CD8-positive, alpha-beta memory T cell (primary cell): ENCODE data around the gene KIAA1958. TPM values are rescaled to one million over a fixed set of nuclear protein-coding genes. Genes with fewer than 3 reads are reported as not detected.

Source experiments
- CTCF ChIA-PET: fragments of 350-600 bp; sonication (Branson Sonifier 250); formaldehyde crosslinking; loops from one replicate; lab custom pipeline; 2021; ENCODE audit warnings: antibody characterized with exemption; lab: Charles Lee
- POLR2A ChIA-PET: fragments of 350-600 bp; sonication (Branson Sonifier 250); formaldehyde crosslinking; loops from one replicate; lab custom pipeline; 2021; ENCODE audit warnings: antibody characterized with exemption; lab: Charles Lee
- DNase-seq, 5 donors: peaks; one replicate each; pipeline versions ENCODE4 v3.0.0 to v3.0.0-alpha.2; 2020 to 2022; ENCODE audit warnings: mixed read lengths in 1 of 5
- H3K27ac ChIP-seq: one replicate; pipeline ENCODE4 v1.7.0; 2013; ENCODE audit warnings: low read depth, mild to moderate bottlenecking, low read length, moderate library complexity
- H3K27me3 ChIP-seq: 2 replicates; pipeline ENCODE4 v1.7.0; 2013; ENCODE audit warnings: low read length, mild to moderate bottlenecking; ENCODE audit not compliant: insufficient read depth, poor library complexity, severe bottlenecking
- H3K36me3 ChIP-seq: 2 replicates; pipeline ENCODE4 v1.7.0; 2013; ENCODE audit warnings: mild to moderate bottlenecking, low read length, moderate library complexity; ENCODE audit not compliant: insufficient read depth
- H3K4me1 ChIP-seq: 2 replicates; pipeline ENCODE4 v1.7.0; 2013; ENCODE audit warnings: mild to moderate bottlenecking, low read length, moderate library complexity; ENCODE audit not compliant: insufficient read depth
- H3K4me3 ChIP-seq: 2 replicates; pipeline ENCODE4 v1.7.0; 2013; ENCODE audit warnings: mild to moderate bottlenecking, low read length
- H3K9me3 ChIP-seq: 2 replicates; pipeline ENCODE4 v1.7.0; 2013; ENCODE audit warnings: mild to moderate bottlenecking, low read length
- H3K27ac Mint-ChIP-seq, 8 donors: one replicate each; pipeline ENCODE4 v1.8.0; 2020 to 2021; ENCODE audit warnings: mixed read lengths in 8 of 8, mild to moderate bottlenecking in 6 of 8, inconsistent platforms in 3 of 8, moderate library complexity in 3 of 8
- H3K27me3 Mint-ChIP-seq, 2 donors: one replicate each; pipeline ENCODE4 v1.8.0; 2020 to 2021; ENCODE audit warnings: mixed read lengths in 2 of 2, mild to moderate bottlenecking in 1 of 2, moderate library complexity in 1 of 2
- H3K36me3 Mint-ChIP-seq, 3 donors: one replicate each; pipeline ENCODE4 v1.8.0; 2020 to 2021; ENCODE audit warnings: mixed read lengths in 3 of 3, inconsistent platforms in 1 of 3, mild to moderate bottlenecking in 1 of 3
- H3K4me1 Mint-ChIP-seq, 3 donors: one replicate each; pipeline ENCODE4 v1.8.0; 2020 to 2021; ENCODE audit warnings: mixed read lengths in 3 of 3, inconsistent platforms in 1 of 3, mild to moderate bottlenecking in 1 of 3
- H3K4me3 Mint-ChIP-seq, 7 donors: one replicate each; pipeline ENCODE4 v1.8.0; 2020 to 2021; ENCODE audit warnings: mixed read lengths in 7 of 7, mild to moderate bottlenecking in 6 of 7, moderate library complexity in 4 of 7, inconsistent platforms in 2 of 7
- H3K9me3 Mint-ChIP-seq, 5 donors: one replicate each; pipeline ENCODE4 v1.8.0; 2020 to 2022; ENCODE audit warnings: mixed read lengths in 5 of 5, mild to moderate bottlenecking in 3 of 5, moderate library complexity in 2 of 5, inconsistent platforms in 1 of 5
- polyA plus RNA-seq: library from polyadenylated mRNA; unstranded; fragments of 300-500 nt; fragmentation: Illumina TruSeq; gene quantifications from one replicate; pipeline ENCODE4 v1.2.3, GENCODE V29; 2021
- total RNA-seq, 2 experiments: library from RNA; stranded (reverse); gene quantifications; one replicate each; pipeline ENCODE4 v1.2.3, GENCODE V29; 2021

The KIAA1958 gene
- total and polyA plus RNA-seq, 3 experiments from 2014 or later: 2.4 to 6.7 (median 6.4) TPM

GRCh38 chr9:112446080-112446479 is 40.5 kb upstream of the KIAA1958 start:
- Mint-ChIP-seq H3K27me3 (no peaks in the 10 kb centered on the region), H3K27ac (peak overlapping the region in 1 of 8 donors; percentile 61), H3K36me3 (peaks cover 0 to 12% (median 6%) of the 10 kb centered on the region in 3 donors), H3K9me3 (no peaks in the 10 kb centered on the region), H3K4me3 (no peak overlapping the region), H3K4me1 (peaks cover 0 to 2% (median 0%) of the 10 kb centered on the region in 3 donors)
- ChIA-PET POLR2A (no interaction called here), CTCF (interaction anchor here (2.0 kb wide), 1 partner anchor 347 kb away, joined by 5 read pairs; no protein-coding TSS in a partner anchor)
- no peaks in the 10 kb centered on the region for H3K4me1 ChIP-seq
- no peaks in the 10 kb centered on the region for H3K9me3 ChIP-seq
- no peaks in the 10 kb centered on the region for H3K27me3 ChIP-seq
- no peaks in the 10 kb centered on the region for H3K36me3 ChIP-seq
- no peak overlapping the region for H3K4me3 ChIP-seq
- DNase-seq: no peak
- H3K27ac ChIP-seq: no peak overlapping the region

GRCh38 chr9:112446526-112446925 is 40.1 kb upstream of the KIAA1958 start:
- no peaks in the 10 kb centered on the region for H3K4me1 ChIP-seq
- POLR2A ChIA-PET: no interaction called here

GRCh38 chr9:112447283-112447761 is 39.3 kb upstream of the KIAA1958 start:
- Histone ChIP-seq H3K27me3 (no peaks in the 10 kb centered on the region), H3K4me3 (no peak overlapping the region), H3K27ac (no peak overlapping the region), H3K4me1 (no peaks in the 10 kb centered on the region), H3K36me3 (no peaks in the 10 kb centered on the region), H3K9me3 (no peaks in the 10 kb centered on the region)
- peak overlapping the region in 1 of 8 donors; percentile 17 for H3K27ac Mint-ChIP-seq
- POLR2A ChIA-PET: no interaction called here
- H3K9me3 Mint-ChIP-seq: no peaks in the 10 kb centered on the region
- peaks cover 0 to 5% (median 2%) of the 10 kb centered on the region in 3 donors for H3K4me1 Mint-ChIP-seq
- CTCF ChIA-PET: interaction anchor here (2.0 kb wide), 1 partner anchor 346 kb away, joined by 5 read pairs; no protein-coding TSS in a partner anchor
- DNase-seq: no peak
- H3K4me3 Mint-ChIP-seq: no peak overlapping the region
- H3K27me3 Mint-ChIP-seq: no peaks in the 10 kb centered on the region
- H3K36me3 Mint-ChIP-seq: peaks cover 0 to 7% (median 4%) of the 10 kb centered on the region in 3 donors

More at GRCh38 chr9:112446526-112446925, 40.1 kb upstream of the KIAA1958 start:
- H3K4me3 ChIP-seq: no peak overlapping the region
- H3K27me3 ChIP-seq: no peaks in the 10 kb centered on the region
- Mint-ChIP-seq H3K27me3 (no peaks in the 10 kb centered on the region), H3K36me3 (peaks cover 0 to 9% (median 4%) of the 10 kb centered on the region in 3 donors), H3K9me3 (no peaks in the 10 kb centered on the region), H3K27ac (peak overlapping the region in 1 of 8 donors; percentile 61), H3K4me1 (peaks cover 0 to 3% (median 2%) of the 10 kb centered on the region in 3 donors), H3K4me3 (no peak overlapping the region)
- H3K36me3 ChIP-seq: no peaks in the 10 kb centered on the region
- no peaks in the 10 kb centered on the region for H3K9me3 ChIP-seq
- no peak overlapping the region for H3K27ac ChIP-seq
- CTCF ChIA-PET: interaction anchor here (2.0 kb wide), 1 partner anchor 346 kb away, joined by 5 read pairs; no protein-coding TSS in a partner anchor
- DNase-seq: no peak

GRCh38 chr9:112462855-112463254 is 23.8 kb upstream of the KIAA1958 start:
- Histone ChIP-seq H3K9me3 (no peaks in the 10 kb centered on the region), H3K4me3 (no peak overlapping the region), H3K4me1 (no peaks in the 10 kb centered on the region), H3K36me3 (no peaks in the 10 kb centered on the region), H3K27me3 (no peaks in the 10 kb centered on the region), H3K27ac (no peak overlapping the region)
- Mint-ChIP-seq H3K27ac (no peak overlapping the region), H3K4me1 (peaks cover 0 to 1% (median 0%) of the 10 kb centered on the region in 3 donors), H3K27me3 (no peaks in the 10 kb centered on the region), H3K36me3 (peaks cover 27 to 38% (median 29%) of the 10 kb centered on the region in 3 donors), H3K4me3 (no peak overlapping the region), H3K9me3 (peaks cover 0 to 3% (median 0%) of the 10 kb centered on the region in 5 donors)
- ChIA-PET POLR2A (no interaction called here), CTCF (interaction anchor here (1.3 kb wide), 1 partner anchor 330 kb away, joined by 4 read pairs; no protein-coding TSS in a partner anchor)
- DNase-seq: no peak

GRCh38 chr9:112465352-112465751 is 21.3 kb upstream of the KIAA1958 start:
- Histone ChIP-seq H3K27me3 (no peaks in the 10 kb centered on the region), H3K27ac (no peak overlapping the region), H3K36me3 (no peaks in the 10 kb centered on the region), H3K9me3 (no peaks in the 10 kb centered on the region), H3K4me3 (no peak overlapping the region), H3K4me1 (no peaks in the 10 kb centered on the region)
- Mint-ChIP-seq H3K4me1 (peaks cover 0 to 1% (median 0%) of the 10 kb centered on the region in 3 donors), H3K36me3 (peaks cover 25 to 28% (median 27%) of the 10 kb centered on the region in 3 donors), H3K4me3 (no peak overlapping the region), H3K27ac (no peak overlapping the region), H3K9me3 (peaks cover 0 to 3% (median 0%) of the 10 kb centered on the region in 5 donors), H3K27me3 (peaks cover 0 to 1% of the 10 kb centered on the region in 2 donors)
- ChIA-PET CTCF (no interaction called here), POLR2A (no interaction called here)
- DNase-seq: no peak

- H3K27ac ChIP-seq: no peak overlapping the region
- no peak for DNase-seq
- Mint-ChIP-seq H3K4me1 (no peaks in the 10 kb centered on the region), H3K27me3 (peaks cover 0 to 1% of the 10 kb centered on the region in 2 donors), H3K4me3 (no peak overlapping the region), H3K36me3 (peaks cover 10 to 20% (median 13%) of the 10 kb centered on the region in 3 donors), H3K9me3 (peaks cover 0 to 9% (median under 1%) of the 10 kb centered on the region in 5 donors), H3K27ac (no peak overlapping the region)
- ChIA-PET CTCF (no interaction called here), POLR2A (no interaction called here)
- H3K9me3 ChIP-seq: no peaks in the 10 kb centered on the region
- H3K36me3 ChIP-seq: no peaks in the 10 kb centered on the region
- H3K4me3 ChIP-seq: no peak overlapping the region
- H3K4me1 ChIP-seq: no peaks in the 10 kb centered on the region
- no peaks in the 10 kb centered on the region for H3K27me3 ChIP-seq
Observed at GRCh38 chr9:112472996-112473395, 13.6 kb upstream of the KIAA1958 start.

- Mint-ChIP-seq H3K4me1 (no peaks in the 10 kb centered on the region), H3K36me3 (peaks cover 13 to 21% (median 17%) of the 10 kb centered on the region in 3 donors), H3K9me3 (peaks cover 0 to 9% (median 4%) of the 10 kb centered on the region in 5 donors), H3K4me3 (no peak overlapping the region), H3K27ac (no peak overlapping the region), H3K27me3 (no peaks in the 10 kb centered on the region)
- Histone ChIP-seq H3K4me1 (no peaks in the 10 kb centered on the region), H3K4me3 (no peak overlapping the region), H3K36me3 (no peaks in the 10 kb centered on the region), H3K27ac (no peak overlapping the region), H3K27me3 (no peaks in the 10 kb centered on the region), H3K9me3 (no peaks in the 10 kb centered on the region)
- ChIA-PET CTCF (no interaction called here), POLR2A (no interaction called here)
- no peak for DNase-seq
Observed at GRCh38 chr9:112473986-112474385, 12.6 kb upstream of the KIAA1958 start.

- Histone ChIP-seq H3K36me3 (no peaks in the 10 kb centered on the region), H3K4me3 (no peak overlapping the region), H3K9me3 (no peaks in the 10 kb centered on the region), H3K27me3 (no peaks in the 10 kb centered on the region), H3K4me1 (no peaks in the 10 kb centered on the region), H3K27ac (no peak overlapping the region)
- Mint-ChIP-seq H3K27me3 (no peaks in the 10 kb centered on the region), H3K9me3 (peaks cover 0 to 9% (median 4%) of the 10 kb centered on the region in 5 donors), H3K36me3 (peaks cover 9 to 21% (median 17%) of the 10 kb centered on the region in 3 donors), H3K4me3 (no peak overlapping the region), H3K27ac (no peak overlapping the region), H3K4me1 (no peaks in the 10 kb centered on the region)
- DNase-seq: no peak
- CTCF ChIA-PET: no interaction called here
- POLR2A ChIA-PET: no interaction called here
Observed at GRCh38 chr9:112475318-112475717, 11.3 kb upstream of the KIAA1958 start.
